Superior temporal gyrus (tissue), 1 donor: ENCODE measurements around the gene DCTN4.
"Not testable (repeated sequence)": the region's sequence is repeated elsewhere in the genome, so short reads cannot be mapped to it uniquely, and the experiment has no call there.

Source experiments
- DNase-seq: peaks from one replicate; pipeline ENCODE4 v3.0.0-alpha.2; 2016; ENCODE audit errors: extremely low spot score

The DCTN4 gene

DNA sequence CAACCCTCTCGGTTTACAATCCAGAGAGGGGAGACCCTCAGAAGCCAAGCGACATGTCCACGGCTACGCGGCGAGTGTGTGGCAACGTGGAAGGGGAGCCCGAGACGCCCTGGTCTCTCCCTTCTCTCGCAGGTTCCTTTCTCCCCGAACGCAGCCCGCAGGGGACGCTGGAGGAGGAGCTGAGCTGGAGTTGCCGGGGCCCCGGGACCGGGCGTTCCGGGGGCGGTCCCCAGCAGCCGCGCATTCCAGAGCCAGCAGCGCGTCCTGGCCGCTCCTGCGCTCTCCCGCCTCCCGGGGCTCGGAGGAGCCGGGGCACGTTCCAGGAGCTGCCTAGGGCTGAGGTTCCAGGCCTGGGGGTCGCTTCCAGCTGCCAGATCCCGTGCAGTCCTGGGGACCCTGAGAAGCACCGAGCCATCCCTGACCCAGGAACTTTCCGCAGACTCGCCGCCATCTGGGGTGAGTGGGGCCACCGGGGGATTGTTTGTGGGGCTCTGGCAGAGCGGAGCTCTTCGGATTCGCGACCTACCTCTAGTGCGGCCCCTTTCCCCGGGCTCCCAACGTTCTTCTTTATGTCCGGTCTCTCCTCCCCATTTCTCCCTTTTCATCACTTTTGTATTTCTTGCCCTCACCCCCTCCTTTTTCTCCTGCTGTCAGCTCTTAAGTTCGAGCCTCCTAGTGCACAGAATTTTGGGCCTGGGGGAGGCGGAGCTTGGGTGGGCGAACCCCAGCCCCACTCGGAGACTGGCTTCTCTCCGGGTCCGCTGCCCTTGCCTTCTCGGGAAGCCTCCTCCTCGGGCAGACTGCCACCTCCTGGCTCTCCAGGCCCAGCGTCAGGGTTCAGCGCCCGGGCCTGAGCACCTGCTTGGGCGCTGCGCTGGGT, 19.9 kb upstream of the DCTN4 start, which contains the start of gene SMIM3:
Gene SMIM3 (plus strand): TSS at position 241 of the 880 bp plus-strand sequence. CDS start 16,684 bp downstream, outside the sequence.
- DNase-seq: peak; percentile 33

DNA sequence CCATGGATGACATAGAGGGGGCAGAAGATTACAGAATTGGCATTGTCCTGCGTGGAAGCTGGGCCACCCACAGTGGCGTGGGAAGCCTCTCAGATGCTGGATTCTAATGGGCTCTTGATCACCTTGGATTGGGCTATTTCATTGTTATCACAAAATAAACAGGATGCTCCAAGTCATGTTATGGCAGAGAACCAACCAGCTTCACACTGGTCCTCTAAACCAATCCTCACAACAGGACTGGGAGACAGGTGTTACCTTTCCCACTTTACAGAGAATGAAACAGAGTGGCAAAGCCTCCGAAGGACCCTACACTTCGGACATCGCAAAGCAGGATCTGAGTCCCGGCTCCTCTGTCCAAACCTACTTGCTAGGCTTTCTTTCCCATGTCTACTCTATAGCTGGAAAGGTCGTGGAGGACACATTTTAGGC, 19.3 kb upstream of the DCTN4 start:
- no peak for DNase-seq

DNA sequence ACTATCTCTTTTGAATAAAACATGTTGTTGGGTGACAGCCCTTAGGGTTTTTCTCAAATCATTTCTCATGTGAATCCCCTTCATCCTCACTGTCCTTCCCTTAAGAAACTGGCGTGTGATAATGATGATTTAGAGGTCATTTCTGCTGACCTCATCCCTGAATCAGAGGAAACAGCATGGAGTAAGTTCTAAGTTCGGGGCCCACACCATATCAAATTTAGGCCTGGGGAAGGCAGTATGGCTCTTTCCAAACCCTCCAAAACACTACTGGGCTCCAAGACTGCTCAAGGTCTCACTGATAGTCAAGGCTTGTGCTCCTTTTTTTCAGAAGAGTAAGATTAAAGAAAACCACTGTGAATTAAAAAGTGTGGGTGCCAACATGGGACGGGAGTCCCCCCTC, 18.9 kb upstream of the DCTN4 start:
- no peak for DNase-seq

DNA sequence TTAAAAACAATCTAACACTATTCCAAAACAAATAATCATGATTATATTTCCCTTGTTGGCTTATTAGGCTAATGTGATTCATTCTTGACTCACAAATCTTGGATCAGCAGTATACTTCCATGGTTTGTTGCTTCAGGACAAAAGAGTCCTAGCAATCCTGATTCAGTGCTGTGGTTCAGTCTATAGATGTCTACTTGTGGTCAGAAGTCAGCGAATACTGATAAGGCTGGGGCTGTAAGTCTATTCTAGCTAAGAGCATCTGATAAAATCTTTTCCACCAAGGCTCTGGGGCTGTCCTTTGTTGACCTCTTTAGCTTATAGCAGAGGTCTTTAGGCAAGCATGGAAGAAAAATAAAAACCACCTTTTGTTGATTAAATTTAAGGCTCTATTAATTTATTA, 15.3 kb upstream of the DCTN4 start:
- no peak for DNase-seq

DNA sequence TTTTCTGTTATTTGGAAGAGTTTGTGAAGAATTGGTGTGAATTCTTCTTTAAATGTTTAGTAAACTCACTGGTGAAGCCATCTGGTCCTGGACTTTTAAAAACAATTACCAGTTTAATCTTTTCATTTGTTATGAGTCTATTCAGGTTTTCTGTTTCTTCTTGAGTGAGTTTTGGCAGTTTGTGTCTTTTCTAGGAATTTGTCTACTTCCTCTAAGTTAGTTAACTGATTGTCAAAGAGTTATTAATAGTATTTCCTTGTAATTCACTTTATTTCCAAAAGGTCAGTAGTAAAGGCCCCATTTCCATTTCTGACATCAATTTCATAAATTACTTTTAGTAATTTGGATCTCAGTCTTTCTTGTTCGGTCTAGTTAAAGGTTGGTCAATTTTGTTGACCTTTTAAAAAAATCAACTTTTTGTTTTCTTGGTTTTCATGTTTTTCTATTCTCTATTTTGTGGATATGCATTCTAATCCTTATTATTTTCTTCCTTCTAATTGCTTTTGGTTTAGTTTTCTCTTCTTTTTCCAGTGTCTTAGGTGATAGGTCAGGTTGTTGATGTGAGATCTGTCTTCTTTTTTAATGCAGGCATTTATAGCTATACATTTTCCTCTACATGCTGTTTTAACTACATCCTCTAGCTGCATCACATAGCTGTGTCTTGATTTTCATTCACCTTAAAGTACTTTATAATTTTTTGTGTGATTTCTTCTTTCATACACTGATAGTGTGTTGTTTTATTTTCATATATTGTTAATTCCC, 12.4 kb upstream of the DCTN4 start:
- no peak for DNase-seq

DNA sequence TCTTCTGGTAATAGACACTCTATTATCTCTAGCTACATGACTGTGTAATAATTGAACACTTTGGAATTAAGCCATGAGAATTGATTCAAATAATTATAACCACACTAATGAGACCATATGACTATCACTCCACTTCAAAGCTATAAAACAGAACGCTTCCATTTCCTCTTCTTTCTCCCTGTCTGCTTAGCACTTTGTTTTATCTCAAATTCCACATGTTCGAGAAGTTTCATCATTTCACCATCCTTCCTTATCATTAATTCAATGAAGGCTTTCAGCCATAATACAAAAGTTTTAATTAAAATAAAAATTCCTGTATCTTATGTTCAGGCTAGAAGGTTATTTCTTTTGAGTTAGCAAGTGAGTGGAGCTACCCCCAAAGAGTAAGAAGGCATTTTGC, 7.4 kb upstream of the DCTN4 start:
- DNase-seq: no peak

DNA sequence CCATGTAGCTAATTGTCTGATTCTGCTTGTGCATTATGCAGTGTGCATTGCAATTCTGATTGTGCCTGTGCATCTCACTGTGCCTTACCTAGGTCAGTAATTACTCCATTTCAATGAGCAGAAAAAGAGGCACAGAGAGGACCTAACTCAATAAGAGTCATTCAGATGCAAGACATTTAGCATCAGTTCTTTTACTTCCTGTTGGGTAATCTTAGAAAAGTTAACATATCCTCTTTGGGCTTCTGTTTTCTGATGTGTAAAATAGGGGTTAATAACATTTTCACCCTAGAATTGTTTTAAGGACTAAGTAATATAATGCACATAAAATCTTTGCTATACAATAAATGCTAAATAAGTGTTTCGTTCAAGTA, 7.0 kb upstream of the DCTN4 start:
- no peak for DNase-seq

DNA sequence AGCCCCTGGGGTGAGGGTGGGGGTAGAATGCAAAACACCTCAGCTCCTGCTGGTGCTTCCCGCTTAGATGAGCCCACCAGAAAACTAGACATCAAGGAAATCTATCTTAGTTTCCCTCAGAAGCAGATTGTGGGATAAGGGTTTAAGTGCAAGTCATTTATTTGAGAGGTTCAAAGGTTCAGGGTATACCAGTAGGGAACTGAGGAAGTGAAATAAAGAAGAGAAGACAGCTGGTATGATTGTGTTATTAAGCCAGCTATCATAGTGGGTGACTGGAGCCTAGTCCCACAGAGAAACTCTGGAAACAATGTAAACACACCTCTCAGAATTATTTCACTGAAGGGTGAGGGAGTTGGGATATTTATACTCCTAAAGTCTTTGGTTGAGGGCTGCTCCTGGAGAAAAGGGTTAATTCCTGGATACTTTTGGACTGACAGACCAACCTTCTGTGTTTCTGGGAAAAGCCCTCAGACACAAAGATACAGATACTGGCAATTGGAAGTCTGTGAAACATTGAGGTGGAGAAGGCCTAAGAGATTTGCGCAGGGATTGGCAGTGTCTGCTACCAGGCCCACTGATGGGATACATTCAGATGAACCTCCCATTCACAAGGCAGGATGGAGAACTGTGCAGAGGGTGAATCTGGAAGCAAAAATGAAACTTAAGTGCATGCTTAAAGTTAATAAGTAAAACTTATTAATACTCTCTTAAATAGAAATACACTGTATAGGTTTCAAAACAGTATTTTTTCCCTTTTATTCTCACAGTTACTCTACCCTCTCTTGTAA, 6.4 kb upstream of the DCTN4 start:
- DNase-seq: no peak

DNA sequence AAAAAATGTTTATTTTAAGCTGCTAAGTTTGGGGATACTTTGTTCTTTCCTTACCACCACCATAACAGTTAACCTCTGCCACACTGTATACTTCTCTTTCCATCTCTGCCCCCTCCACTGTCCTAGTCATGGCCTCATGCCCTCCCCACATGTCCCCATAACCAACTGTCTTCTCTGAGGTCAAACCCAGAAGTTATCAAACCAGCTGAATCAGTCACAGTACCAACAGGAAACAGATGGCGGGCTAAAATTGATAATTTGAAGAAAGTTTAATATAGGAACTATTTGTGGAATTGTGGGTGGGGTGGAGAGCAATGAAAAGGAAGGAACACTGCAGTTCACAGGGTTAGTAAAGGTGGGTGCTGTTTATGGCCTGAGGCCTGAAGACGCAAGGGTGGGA, 5.7 kb upstream of the DCTN4 start:
- DNase-seq: no peak

DNA sequence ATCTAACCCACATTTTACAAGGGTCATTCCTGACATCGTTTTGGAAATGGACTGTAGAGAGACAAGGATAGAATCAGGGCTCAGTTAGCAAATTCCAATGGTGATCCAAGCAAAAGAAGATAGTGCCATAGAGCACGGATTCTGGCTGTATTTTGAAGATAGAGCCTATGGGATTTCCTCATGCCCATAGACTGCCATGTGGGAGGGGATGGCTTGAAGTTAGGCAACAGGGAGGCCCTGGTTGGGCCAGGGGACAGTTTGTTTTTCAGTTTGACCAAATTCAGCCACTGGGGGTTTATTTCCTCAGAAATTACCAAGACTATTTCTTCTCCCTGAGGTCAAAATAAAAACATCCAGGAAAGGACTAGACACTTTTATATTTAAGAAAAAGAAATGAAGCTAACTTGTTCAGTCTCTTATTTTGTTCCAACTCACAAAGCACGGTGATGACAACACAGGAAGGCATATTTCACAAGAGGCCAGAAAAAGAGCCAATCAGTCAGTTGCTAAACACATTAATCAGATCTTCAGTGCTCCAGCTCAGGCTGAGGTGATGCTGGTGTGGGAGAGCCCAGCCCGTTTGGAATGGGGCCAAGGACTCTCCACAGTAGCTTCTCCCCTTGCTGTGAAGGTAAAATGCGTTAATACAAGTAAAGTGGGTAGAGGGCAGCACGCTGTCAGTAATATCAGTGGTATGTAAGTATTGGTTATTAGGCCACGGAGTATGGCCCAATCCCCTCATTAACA, 4.4 kb upstream of the DCTN4 start:
- DNase-seq: no peak

DNA sequence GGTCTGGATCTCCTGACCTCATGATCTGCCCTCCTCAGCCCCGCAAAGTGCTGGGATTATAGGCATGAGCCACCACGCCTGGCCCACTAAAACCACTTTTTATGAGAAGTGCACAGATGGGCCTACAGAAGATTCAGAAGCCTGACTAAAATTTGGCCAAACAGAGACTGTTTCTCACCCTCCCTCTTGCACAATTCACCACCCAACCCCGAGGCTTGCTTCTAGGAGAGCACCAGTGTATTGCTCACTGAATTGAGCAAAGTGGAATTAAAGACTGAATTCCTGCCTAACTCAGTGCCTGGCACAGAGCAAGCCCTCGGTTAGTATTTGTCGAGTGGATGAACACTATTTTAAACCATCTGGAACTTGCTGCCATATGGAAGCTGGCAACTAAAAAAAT, 3.4 kb upstream of the DCTN4 start:
- DNase-seq: no peak

DNA sequence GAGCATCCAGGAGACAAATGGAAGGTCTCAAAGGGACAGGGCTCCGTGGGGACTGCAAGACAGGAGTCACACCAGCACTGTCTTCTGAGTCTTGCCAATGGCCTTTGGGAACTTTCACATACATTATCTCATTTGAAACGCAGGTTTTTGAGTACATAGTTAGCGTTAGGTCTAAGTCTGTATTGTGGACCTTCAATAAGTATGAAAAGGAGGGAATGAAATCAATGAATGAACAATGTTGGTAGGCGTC, 442 bp upstream of the DCTN4 start:
- DNase-seq: no peak

DNA sequence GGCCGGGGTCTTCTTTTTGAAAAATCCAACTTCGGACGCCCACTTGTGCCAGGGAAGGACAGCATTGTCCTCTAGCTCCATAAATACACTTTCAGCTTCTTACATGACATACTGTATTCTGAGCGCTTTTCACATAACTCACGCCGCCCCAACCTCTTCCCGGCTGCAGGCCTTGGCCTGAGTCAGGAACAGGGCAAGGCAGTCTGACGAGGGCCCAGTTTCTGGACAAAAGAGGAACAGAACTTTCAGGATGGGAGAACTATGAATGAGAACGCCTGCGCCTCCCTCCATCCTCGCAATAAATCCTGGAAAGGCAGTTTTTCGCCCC, 650 bp downstream of the DCTN4 start:
- DNase-seq: no peak

DNA sequence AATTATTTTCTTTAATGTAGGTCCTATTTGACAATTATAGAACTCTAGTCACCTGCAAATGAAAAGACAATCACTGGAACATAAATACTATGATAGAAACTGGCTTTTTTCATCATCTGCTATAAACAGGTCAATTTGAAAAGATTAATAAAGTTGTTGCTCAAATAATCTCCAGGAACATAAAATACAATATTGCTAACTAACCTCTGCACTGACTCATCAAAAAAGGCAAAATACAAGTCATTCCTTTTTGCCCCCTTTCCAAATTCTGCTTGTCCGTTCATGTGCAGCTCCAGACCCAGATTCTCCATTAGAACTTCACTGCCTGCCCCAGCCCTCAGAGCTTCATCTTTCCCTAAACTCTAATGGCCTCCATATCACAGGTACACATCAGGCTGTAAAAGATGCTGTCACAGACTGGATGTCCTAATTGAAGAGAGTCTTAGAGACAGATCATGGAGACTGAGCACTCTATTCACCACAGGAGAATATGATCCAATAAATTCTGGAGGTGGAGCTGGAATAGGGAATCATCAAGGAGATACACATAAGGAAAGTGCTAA, 1.6 kb downstream of the DCTN4 start:
- no peak for DNase-seq

DNA sequence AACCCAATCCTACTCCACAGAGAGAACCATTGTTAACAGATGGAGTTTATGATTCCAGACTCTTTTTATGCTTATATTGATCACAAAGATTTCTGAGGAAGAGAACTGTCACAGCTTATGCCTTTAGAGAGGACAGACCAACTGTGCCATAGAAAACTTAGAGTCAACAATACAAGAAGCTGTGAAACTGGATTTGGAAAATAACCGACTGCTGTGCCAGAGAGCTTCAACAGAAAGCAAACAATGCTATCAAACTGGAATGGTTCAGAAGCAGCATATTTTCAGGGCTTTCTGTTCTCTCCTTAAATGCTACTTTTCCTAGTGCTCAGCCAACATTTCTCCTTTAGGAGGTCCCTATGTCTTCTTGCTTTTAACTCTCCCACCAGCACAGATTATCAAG, 5.0 kb downstream of the DCTN4 start:
- DNase-seq: no peak

DNA sequence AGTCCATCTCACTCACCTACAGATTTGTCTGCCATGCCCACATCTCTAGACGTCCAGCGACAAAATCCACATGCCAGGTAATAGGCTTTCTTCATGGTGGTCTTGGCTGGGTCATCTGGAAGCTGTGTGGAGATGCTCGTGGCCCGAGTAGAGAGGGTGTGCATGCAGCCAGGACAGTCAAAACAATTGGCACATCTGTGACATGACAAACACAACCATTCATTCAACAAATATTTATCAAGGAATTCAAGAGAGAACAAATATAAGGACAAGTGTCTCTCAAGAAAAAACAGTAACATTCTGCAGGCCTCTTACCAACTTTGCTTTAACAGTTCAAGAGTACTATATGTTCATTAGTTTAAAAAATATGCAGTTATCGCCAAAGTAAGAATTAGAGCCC, 5.4 kb downstream of the DCTN4 start:
- no peak for DNase-seq

DNA sequence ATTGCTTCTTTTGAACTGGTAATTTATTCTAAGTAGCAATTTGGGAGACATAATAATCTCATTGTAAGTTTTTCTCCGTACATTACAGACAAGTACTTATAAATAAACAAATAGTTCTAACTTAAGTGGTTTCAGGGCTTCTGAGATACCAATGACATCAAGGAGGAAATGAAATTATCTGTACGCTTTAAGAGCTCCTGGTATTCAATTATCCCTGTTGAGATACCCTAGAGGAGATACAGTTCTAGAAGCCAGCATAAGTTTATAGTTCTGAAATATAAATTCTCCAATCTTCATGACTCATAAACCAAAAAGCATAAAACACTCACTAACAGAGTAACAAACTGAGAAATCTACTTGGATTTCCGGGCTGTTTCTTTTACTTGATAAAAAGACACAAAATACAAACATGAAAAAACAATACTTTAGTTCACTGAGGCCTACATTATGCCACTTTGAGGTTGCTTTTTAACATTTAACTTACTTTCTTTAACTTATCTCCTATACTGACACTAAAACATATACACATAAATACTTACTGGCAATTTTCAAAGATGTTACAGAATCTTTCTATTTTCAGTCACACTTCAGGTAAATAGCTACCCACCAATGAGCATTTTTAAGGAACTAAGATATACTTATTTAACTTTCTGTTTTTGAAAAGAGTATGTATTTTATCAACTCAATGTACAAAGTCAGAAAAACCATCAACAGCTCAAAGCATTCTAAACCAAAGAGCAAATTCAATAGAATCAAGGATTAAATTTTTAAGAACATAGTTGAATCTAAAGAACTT, 7.5 kb downstream of the DCTN4 start:
- DNase-seq: no peak

DNA sequence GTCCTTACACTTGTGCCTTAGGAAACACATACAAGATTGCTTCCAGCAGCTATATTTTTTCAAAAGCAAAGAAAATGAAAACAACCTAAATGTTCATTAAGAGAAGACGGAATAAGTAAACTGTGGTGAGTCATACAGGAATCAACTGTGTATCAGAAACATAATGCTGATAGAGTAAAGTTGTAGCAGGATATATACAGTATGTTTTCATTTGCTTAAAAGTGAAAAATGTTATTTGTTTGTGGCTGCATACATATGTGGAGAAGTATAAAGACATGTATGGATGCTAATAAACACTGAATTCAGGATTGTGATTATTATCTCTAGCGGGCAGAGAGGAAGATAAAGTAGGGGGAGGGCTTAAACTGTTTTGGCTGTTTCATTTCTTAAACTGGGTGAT, 8.3 kb downstream of the DCTN4 start:
- DNase-seq: no peak

DNA sequence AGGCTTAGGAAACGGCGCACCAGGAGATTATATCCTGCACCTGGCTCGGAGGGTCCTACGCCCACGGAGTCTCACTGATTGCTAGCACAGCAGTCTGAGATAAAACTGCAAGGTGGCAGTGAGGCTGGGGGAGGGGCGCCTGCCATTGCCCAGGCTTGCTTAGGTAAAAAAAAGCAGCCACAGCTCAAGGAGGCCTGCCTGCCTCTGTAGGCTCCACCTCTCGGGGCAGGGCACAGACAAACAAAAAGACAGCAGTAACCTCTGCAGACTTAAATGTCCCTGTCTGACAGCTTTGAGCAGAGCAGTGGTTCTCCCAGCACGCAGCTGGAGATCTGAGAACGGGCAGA, 15.7 kb downstream of the DCTN4 start:
- DNase-seq: not testable (repeated sequence)

DNA sequence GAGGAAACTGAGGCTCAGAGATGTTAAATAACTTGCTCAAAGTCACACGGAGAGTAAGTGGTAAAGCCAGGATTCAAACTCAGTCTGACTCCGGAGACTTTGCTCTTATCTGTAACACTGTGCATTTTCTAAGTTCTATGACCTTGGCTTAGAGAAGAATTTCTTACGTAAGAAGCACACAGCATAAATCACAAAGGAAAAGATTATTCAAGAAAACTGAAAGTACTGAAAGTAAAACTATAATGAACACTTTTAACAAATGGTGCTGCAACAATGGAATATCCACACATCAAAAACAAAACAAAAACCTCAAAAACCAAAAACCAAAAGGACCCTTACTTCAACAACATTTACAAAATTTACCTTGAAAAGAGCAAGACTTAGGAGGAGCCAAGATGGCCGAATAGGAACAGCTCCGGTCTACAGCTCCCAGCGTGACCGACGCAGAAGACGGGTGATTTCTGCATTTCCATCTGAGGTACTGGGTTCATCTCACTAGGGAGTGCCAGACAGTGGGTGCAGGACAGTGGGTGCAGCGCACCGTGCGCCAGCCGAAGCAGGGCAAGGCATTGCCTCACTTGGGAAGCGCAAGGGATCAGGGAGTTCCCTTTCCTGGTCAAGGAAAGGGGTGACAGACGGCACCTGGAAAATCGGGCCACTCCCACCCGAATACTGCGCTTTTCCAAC, 16.2 kb downstream of the DCTN4 start:
- DNase-seq: not testable (repeated sequence)
